ENCODE results near the gene BRIP1.

The BRIP1 gene

DNA sequence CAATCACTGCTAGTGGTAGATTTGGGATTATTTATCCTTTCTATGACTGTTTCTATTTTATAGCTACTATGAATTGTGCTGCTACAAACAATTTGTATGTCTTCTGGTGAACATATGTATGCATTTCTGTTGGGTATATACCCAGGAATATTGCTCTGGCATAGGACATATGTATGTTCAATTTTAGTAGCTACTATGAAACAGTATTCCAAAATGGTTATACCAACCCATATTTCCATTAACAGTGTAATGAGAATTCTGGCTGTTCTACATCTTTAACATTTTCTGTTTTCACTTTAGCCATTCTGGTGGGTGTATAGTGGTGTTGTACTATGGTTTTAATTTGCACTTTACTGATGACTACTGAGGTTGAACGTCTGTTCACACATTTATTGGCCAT, 214.7 kb downstream of the BRIP1 start:
- DNase-seq = no peak

GRCh38 chr17:61647047-61647446, 216.3 kb downstream of the BRIP1 start:
- DNase-seq = no peak

GRCh38 chr17:61646482-61646881, 216.8 kb downstream of the BRIP1 start:
- DNase-seq = no peak

DNA sequence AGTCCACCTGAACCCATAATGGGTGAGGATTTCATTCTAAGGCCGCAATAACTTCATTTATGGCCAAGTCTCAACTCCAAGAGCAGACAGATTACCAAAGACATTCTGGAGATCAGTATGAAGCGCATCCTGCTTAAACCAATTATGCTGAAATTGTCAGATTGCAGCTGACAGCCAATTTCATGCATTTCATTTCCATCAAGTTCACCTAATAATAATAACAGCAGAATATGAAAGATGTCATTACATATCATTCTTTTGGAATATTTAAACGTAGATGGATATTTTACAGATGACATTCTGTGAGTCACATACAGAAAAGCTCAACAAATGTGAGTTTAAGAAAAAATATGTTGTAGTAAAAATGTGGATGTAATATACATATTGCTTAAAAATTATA, 217.4 kb downstream of the BRIP1 start:
- DNase-seq = no peak

- no peak for DNase-seq
Measured at GRCh38 chr17:61644800-61645774, 218.2 kb downstream of the BRIP1 start.

DNA sequence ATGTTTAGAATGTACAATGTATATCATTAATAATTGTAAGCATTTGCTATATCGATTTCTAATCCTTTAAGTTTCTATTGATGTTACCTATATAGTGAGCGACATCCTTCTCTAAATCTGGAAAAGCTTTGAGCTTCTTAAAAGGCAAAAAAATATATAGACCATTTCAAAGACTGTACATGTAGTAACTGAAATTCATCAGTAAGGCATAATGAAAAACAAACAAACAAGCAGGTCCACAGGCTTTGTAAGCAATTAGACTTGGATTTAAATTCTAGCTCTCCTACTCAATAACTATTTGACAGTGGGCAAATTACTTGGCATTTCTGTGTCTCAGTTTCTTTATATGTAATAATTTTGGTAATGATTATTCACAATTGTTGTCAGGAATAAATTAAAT, 220.6 kb downstream of the BRIP1 start:
- no peak for DNase-seq

GRCh38 chr17:61641715-61642114, 221.6 kb downstream of the BRIP1 start:
- no peak for DNase-seq

- DNase-seq = no peak
Measured at GRCh38 chr17:61641084-61641483, 222.2 kb downstream of the BRIP1 start.

DNA sequence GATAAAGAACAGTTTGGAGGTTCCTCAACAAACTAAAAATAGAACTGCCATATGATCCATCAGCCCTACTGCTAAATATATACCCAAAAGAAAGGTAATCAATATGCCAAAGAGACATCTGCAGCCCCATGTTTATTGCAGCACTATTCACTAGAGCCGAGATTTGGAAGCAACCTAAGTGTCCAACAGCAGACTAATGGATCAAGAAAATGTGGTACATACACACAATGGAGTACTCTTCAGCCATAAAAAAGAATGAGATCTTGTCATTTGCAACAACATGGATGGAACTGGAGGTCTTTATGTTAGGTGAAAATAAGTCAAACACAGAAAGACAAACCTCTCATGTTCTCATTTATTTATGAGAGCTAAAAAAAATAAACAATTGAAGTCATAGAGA, 223.5 kb downstream of the BRIP1 start:
- no peak for DNase-seq

DNA sequence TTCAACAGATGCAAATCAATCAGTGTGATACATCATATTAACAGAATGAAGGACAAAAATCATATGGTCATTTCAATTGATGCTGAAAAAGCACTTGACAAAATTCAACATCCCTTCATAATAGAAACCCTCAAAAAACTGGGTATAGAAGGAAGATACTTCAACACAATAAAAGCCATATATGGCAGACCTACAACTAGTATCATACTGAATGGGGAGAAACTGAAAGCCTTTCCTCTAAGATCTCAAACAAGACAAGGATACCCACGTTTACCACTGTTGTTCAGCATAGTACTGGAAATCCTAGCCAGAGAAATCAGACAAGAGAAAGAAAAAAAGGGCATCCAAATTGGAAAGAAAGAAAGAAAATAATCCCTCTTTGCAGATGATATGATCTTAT, 225.2 kb downstream of the BRIP1 start:
- no peak for DNase-seq

DNA sequence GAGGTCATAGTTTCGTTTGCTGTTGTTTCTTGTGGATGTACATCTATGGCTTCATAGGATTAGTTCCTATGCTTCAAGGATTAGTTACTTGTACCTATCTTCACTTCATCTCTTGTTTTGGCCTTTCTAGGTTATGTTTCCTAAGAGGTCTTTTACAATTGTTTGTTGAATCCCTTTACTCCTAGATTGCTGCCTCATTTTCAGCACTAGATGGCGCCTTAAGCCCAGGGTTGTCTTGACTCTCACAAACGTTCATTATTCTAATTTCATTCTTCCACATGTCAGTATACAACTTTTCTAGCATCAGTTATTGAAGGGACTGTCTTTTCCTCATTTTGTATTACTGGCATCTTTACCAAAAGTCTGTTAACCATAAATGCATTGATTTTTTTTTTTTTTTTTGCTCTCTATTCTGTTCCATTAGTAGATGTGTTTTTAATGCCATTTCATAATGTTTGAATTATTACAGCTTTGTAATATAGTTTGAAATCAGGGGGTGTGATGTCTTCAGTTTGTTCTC, 227.4 kb downstream of the BRIP1 start:
- DNase-seq = peak; percentile 59

GRCh38 chr17:61634942-61635538, 228.3 kb downstream of the BRIP1 start:
- no peak for DNase-seq

DNA sequence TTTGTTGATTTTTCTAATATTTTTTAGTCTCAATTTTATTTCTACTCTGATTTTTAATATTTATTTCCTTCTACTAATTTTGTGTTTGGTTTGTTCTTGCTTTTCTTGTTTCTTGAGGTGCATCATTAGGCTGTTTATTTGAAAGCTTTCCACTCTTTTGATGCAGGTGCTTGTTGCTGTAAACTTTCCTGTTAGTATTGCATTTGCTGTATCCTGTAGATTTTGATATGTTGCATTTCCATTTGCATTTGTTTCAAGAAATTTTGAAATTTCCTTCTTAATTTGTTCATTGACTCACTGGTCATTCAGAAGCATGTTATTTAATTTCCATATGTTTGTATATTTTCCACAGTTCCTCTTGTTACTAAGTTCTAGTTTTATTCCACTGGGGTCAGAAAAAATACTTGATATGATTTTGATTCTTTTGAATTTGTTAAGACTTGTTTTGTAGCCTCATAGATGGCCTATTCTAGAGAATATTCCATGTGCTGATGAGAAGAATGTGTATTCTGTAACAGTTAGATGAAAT, 229.3 kb downstream of the BRIP1 start:
- no peak for DNase-seq

DNA sequence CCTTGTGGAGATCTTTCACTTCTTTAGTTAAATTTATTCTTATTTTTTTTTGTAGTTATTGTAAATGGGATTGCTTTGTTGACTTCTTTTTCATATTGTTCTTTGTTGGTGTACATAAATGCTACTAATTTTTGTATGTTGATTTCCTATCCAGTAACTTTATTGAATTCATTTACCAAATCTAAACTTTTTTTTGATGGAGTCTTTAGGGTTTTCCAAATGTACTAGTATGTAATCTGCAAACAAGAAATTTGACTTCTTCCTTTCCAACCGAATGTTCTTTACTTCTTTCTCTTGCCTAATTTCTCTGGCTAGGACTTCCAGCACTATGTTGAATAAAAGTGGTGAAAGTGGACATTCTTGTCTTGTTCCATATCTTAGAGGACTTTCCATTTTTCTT, 230.5 kb downstream of the BRIP1 start:
- no peak for DNase-seq

DNA sequence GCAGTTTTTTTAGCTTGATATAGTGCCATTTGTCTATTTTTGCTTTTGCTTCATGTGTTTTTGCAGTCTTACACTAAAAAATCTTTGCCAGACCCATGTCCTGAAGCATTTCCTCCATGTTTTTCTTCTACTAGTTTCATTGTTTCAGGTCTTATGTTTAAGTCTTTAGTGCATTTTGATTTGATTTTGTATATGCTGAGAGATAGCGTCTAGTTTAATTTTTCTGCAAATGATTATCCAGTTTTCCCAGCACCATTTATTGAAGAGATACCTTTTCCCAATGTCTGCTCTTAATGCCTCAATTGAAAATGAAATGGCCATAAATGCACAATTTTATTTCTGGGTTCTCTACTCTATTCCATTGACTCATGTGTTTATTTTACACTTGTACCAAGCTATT, 231.5 kb downstream of the BRIP1 start:
- DNase-seq = no peak
